Smooth muscle cell (in vitro differentiated cells): ENCODE data around the gene KIN. TPM values are rescaled to one million over a fixed set of nuclear protein-coding genes. Genes with fewer than 3 reads are reported as not detected.

Experiments
- DNase-seq: peaks from one replicate; lab custom pipeline; 2025; ENCODE audit not compliant: unreplicated experiment; lab: John Stamatoyannopoulos, UW
- H2AFZ ChIP-seq: fragments of 200-600 bp; sonication (generic); 2 replicates; pipeline ENCODE4 v1.6.0; 2016; ENCODE audit warnings: antibody characterized with exemption, low read depth, mild to moderate bottlenecking
- H3F3A ChIP-seq: fragments of 200-600 bp; sonication (generic); 2 replicates; pipeline ENCODE4 v1.6.0; 2017; ENCODE audit warnings: antibody characterized with exemption, low read depth
- H3K27ac ChIP-seq: fragments of 200-600 bp; sonication (generic); 2 replicates; pipeline ENCODE4 v1.5.1; 2016; ENCODE audit warnings: low read depth, mild to moderate bottlenecking
- H3K27me3 ChIP-seq: fragments of 200-600 bp; sonication (generic); 2 replicates; pipeline ENCODE4 v1.6.1; 2016; ENCODE audit warnings: low read depth, mild to moderate bottlenecking
- H3K36me3 ChIP-seq: fragments of 200-600 bp; sonication (generic); 2 replicates; pipeline ENCODE4 v1.5.1; 2016; ENCODE audit warnings: low read depth
- H3K4me1 ChIP-seq: fragments of 200-600 bp; sonication (generic); 2 replicates; pipeline ENCODE4 v1.5.1; 2016; ENCODE audit warnings: low read depth
- H3K4me2 ChIP-seq: fragments of 200-600 bp; sonication (generic); 2 replicates; pipeline ENCODE4 v1.6.0; 2016; ENCODE audit warnings: mild to moderate bottlenecking
- H3K4me3 ChIP-seq: fragments of 200-600 bp; sonication (generic); 2 replicates; pipeline ENCODE4 v1.5.1; 2016; ENCODE audit warnings: mild to moderate bottlenecking
- H3K79me2 ChIP-seq: fragments of 200-600 bp; sonication (generic); 2 replicates; pipeline ENCODE4 v1.6.0; 2016; ENCODE audit warnings: low read depth, mild to moderate bottlenecking
- H3K9ac ChIP-seq: fragments of 200-600 bp; sonication (generic); 2 replicates; pipeline ENCODE4 v1.6.0; 2016; ENCODE audit warnings: low read depth
- H3K9me3 ChIP-seq: fragments of 200-600 bp; sonication (generic); replicated peaks from 2 replicates; pipeline ENCODE4 v1.5.1; 2016; ENCODE audit warnings: low read depth
- H4K20me1 ChIP-seq: fragments of 200-600 bp; sonication (generic); 2 replicates; pipeline ENCODE4 v1.6.0; 2016; ENCODE audit warnings: low read depth
- WGBS: methylation state at CpG from one replicate; pipeline ENCODE4 v1.1.7; 2016; ENCODE audit warnings: low lambda C conversion rate; 5-methylcytosine and 5-hydroxymethylcytosine counted together
- polyA plus RNA-seq: library from polyadenylated mRNA; unstranded; fragments of >200 nt; fragmentation: Nextera tagmentation; extraction: Ambion mirVana; gene quantifications from 2 replicates; pipeline ENCODE4 v1.2.1, GENCODE V29; 2016
- total RNA-seq: library from RNA; depleted of rRNA; stranded (reverse); fragments of >200 nt; gene quantifications from 2 replicates; pipeline ENCODE4 v1.2.3, GENCODE V29; 2014
- TF ChIP-seq, protein P1 (sequence below): fragments of 200-600 bp; sonication (generic); IDR thresholded peaks from 2 replicates; pipeline ENCODE4 v1.5.1; 2017; ENCODE audit warnings: borderline replicate concordance, mild to moderate bottlenecking, antibody characterized with exemption; ENCODE audit not compliant: insufficient read depth, poor library complexity, severe bottlenecking

KIN gene
- total and polyA plus RNA-seq, 2 experiments from 2014 or later, result 11.5 to 27.9 TPM

GRCh38 chr10:7707858-7708622 is 79.8 kb downstream of the KIN start:
- Histone ChIP-seq H3K4me3 (no peak overlapping the region), H3K9me3 (no peaks in the 10 kb centered on the region), H3K79me2 (no peaks in the 10 kb centered on the region), H3K4me2 (no peak overlapping the region), H3K36me3 (no peaks in the 10 kb centered on the region), H3K9ac (no peak overlapping the region), H3K27me3 (peaks cover 43% of the 10 kb centered on the region), H4K20me1 (no peaks in the 10 kb centered on the region), H2AFZ (no peak overlapping the region), H3K4me1 (no peaks in the 10 kb centered on the region), H3F3A (no peaks in the 10 kb centered on the region), H3K27ac (no peak overlapping the region)
- no peak for DNase-seq
- TF ChIP-seq, protein P1, sequence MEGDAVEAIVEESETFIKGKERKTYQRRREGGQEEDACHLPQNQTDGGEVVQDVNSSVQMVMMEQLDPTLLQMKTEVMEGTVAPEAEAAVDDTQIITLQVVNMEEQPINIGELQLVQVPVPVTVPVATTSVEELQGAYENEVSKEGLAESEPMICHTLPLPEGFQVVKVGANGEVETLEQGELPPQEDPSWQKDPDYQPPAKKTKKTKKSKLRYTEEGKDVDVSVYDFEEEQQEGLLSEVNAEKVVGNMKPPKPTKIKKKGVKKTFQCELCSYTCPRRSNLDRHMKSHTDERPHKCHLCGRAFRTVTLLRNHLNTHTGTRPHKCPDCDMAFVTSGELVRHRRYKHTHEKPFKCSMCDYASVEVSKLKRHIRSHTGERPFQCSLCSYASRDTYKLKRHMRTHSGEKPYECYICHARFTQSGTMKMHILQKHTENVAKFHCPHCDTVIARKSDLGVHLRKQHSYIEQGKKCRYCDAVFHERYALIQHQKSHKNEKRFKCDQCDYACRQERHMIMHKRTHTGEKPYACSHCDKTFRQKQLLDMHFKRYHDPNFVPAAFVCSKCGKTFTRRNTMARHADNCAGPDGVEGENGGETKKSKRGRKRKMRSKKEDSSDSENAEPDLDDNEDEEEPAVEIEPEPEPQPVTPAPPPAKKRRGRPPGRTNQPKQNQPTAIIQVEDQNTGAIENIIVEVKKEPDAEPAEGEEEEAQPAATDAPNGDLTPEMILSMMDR, result no peak
- 86% methylated on average over 5 of the region's 5 CpGs for WGBS

GRCh38 chr10:7707102-7707501 is 80.7 kb downstream of the KIN start:
- H3K4me1 ChIP-seq, result no peaks in the 10 kb centered on the region
- no peak overlapping the region for H3K4me3 ChIP-seq
- H3K9me3 ChIP-seq, result no peaks in the 10 kb centered on the region
- no peak overlapping the region for H3K27ac ChIP-seq
- H3K4me2 ChIP-seq, result no peak overlapping the region
- H3K27me3 ChIP-seq, result peaks cover 53% of the 10 kb centered on the region
- no peaks in the 10 kb centered on the region for H3F3A ChIP-seq
- H3K9ac ChIP-seq, result no peak overlapping the region
- no peaks in the 10 kb centered on the region for H3K79me2 ChIP-seq
- H3K36me3 ChIP-seq, result no peaks in the 10 kb centered on the region
- H2AFZ ChIP-seq, result no peak overlapping the region
- H4K20me1 ChIP-seq, result no peaks in the 10 kb centered on the region
- WGBS, result 85% methylated on average over 4 of the region's 4 CpGs
- TF ChIP-seq, protein P1, result no peak
- no peak for DNase-seq

- H3K9me3 ChIP-seq, result no peaks in the 10 kb centered on the region
- H2AFZ ChIP-seq, result no peak overlapping the region
- TF ChIP-seq, protein P1, result no peak
- no peak overlapping the region for H3K4me3 ChIP-seq
- no peaks in the 10 kb centered on the region for H4K20me1 ChIP-seq
- H3K36me3 ChIP-seq, result no peaks in the 10 kb centered on the region
- WGBS, result 91% methylated on average over 4 of the region's 4 CpGs
- no peak overlapping the region for H3K9ac ChIP-seq
- H3K79me2 ChIP-seq, result no peaks in the 10 kb centered on the region
- peaks cover 57% of the 10 kb centered on the region for H3K27me3 ChIP-seq
- H3K27ac ChIP-seq, result no peak overlapping the region
- no peak overlapping the region for H3K4me2 ChIP-seq
- no peaks in the 10 kb centered on the region for H3K4me1 ChIP-seq
- DNase-seq, result no peak
- no peaks in the 10 kb centered on the region for H3F3A ChIP-seq
These were observed 81.2 kb downstream of the KIN start for GRCh38 chr10:7706534-7707073.
